AG09309 (cell line): Measurements from ENCODE around the gene PID1.

ENCODE experiments used
- DNase-seq: peaks from one replicate; pipeline ENCODE4 v3.0.0-alpha.2; 2010; ENCODE audit warnings: low read depth
- H3K4me3 ChIP-seq: 2 replicates; pipeline ENCODE4 v1.5.1; 2011; ENCODE audit warnings: mild to moderate bottlenecking, low read depth, low read length, moderate library complexity; ENCODE audit not compliant: control insufficient read depth
- CTCF ChIP-seq: IDR thresholded peaks from 2 replicates; pipeline ENCODE4 v1.5.1; 2011; ENCODE audit warnings: mild to moderate bottlenecking, low read depth, low read length, inconsistent platforms; ENCODE audit not compliant: insufficient read depth, control insufficient read depth; ENCODE audit errors: missing control alignments

Gene PID1

GRCh38 chr2:229270551-229271410 lies at the start of gene PID1:
PID1 (minus strand) TSS chr2:229271287; CDS start chr2:229271043, 244 bp downstream.
- peak within 1 kb of the TSS; percentile 60 for H3K4me3 ChIP-seq
- DNase-seq, result no peak

GRCh38 chr2:229319558-229319957 lies 48.5 kb upstream of the PID1 start:
- no peak for DNase-seq
- no peak overlapping the region for H3K4me3 ChIP-seq
- no peak for TF ChIP-seq CTCF

More at GRCh38 chr2:229270551-229271410, at the start of gene PID1:
- no peak for TF ChIP-seq CTCF

- no peak overlapping the region for H3K4me3 ChIP-seq
- DNase-seq, result no peak
- TF ChIP-seq CTCF, result no peak
These were observed 43.0 kb upstream of the PID1 start for GRCh38 chr2:229314117-229314516.

GRCh38 chr2:229313591-229313990 lies 42.5 kb upstream of the PID1 start:
- DNase-seq, result no peak
- no peak for TF ChIP-seq CTCF
- H3K4me3 ChIP-seq, result no peak overlapping the region

- DNase-seq, result no peak
- no peak for TF ChIP-seq CTCF
- H3K4me3 ChIP-seq, result no peak overlapping the region
These were observed 30.1 kb upstream of the PID1 start for GRCh38 chr2:229301237-229301636.

GRCh38 chr2:229300790-229301189 lies 29.7 kb upstream of the PID1 start:
- no peak for DNase-seq
- no peak for TF ChIP-seq CTCF
- H3K4me3 ChIP-seq, result no peak overlapping the region
